ENCODE data around the gene ATG5.

DNA sequence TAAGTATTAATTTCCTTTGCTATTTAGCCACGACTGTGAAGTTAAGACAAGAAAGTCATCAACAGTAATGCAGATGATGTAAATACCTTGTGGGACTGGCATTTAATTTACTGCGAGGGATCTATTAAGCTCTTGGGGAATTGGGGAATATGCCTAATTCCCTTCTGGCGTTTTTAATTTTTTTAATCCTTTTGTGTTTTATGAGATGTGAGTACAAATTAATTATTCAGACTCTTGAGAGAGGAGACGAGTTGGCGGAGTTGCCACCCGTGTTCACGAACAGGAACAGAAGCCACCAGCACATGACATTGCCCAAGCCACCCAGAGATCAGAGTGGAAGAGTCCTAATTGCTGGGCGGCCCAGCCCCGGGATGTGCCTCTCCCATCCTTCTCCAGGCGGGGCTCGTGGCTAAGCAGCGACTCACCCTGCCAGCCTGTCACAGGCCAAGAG lies 34.4 kb upstream of the ATG5 start:
- TF ChIP-seq GATA2 (IDR thresholded peaks at IDR 0.05; ENCODE audit: low read depth, low read length) (no peak), GATA3 (IDR thresholded peaks at IDR 0.05; ENCODE audit: low read depth, low read length) (no peak)
